ENCODE results near the gene TMEFF2.
"Not testable (repeated sequence)": the region's sequence is repeated elsewhere in the genome, so short reads cannot be mapped to it uniquely, and the experiment has no call there.

Gene TMEFF2

DNA sequence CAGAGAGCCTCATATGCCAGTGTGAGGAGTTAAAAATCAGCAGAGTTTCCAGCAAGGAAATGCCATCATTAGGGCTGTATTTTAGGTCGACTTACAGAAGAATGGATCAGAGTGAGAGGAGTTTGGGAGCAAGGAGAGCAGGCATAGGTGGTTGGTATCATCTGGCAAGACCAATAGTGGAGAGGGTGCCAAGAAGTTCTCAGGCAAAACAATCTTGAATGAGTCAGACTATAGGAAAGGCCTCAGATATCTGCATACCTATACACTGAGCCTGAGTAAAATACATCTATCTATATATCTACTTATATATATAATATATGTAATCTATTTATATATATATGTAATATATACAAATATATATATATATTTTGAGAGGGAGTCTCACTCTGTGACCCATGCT is 57.3 kb downstream of the TMEFF2 start:
- no peaks in the 10 kb centered on the region for H3K36me3 ChIP-seq (ENCODE audit: control insufficient read depth in 2 of 2, insufficient read depth in 1 of 2, low read length in 2 of 2)
- TF ChIP-seq ZNF302 (tag by site-specific recombination; IDR thresholded peaks at IDR 0.05; ENCODE audit: low read depth) = no peak
- no peak for TF ChIP-seq KLF1 (tag by site-specific recombination; IDR thresholded peaks at IDR 0.05)
- no peak for TF ChIP-seq ZNF19 (tag by site-specific recombination; IDR thresholded peaks at IDR 0.05; ENCODE audit: low read depth)
- TF ChIP-seq ZNF585B (tag by site-specific recombination; IDR thresholded peaks at IDR 0.05) = no peak
- no peak for TF ChIP-seq GLIS1 (tag by site-specific recombination; IDR thresholded peaks at IDR 0.05)
- no peak for TF ChIP-seq ZNF221 (tag by site-specific recombination; IDR thresholded peaks at IDR 0.05; ENCODE audit: borderline replicate concordance)
- TF ChIP-seq, protein P1, sequence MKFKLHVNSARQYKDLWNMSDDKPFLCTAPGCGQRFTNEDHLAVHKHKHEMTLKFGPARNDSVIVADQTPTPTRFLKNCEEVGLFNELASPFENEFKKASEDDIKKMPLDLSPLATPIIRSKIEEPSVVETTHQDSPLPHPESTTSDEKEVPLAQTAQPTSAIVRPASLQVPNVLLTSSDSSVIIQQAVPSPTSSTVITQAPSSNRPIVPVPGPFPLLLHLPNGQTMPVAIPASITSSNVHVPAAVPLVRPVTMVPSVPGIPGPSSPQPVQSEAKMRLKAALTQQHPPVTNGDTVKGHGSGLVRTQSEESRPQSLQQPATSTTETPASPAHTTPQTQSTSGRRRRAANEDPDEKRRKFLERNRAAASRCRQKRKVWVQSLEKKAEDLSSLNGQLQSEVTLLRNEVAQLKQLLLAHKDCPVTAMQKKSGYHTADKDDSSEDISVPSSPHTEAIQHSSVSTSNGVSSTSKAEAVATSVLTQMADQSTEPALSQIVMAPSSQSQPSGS (tag by site-specific recombination; IDR thresholded peaks at IDR 0.05; ENCODE audit: low read depth) = no peak
- TF ChIP-seq SCRT2 (tag by site-specific recombination; IDR thresholded peaks at IDR 0.05) = no peak
- TF ChIP-seq, protein P2, sequence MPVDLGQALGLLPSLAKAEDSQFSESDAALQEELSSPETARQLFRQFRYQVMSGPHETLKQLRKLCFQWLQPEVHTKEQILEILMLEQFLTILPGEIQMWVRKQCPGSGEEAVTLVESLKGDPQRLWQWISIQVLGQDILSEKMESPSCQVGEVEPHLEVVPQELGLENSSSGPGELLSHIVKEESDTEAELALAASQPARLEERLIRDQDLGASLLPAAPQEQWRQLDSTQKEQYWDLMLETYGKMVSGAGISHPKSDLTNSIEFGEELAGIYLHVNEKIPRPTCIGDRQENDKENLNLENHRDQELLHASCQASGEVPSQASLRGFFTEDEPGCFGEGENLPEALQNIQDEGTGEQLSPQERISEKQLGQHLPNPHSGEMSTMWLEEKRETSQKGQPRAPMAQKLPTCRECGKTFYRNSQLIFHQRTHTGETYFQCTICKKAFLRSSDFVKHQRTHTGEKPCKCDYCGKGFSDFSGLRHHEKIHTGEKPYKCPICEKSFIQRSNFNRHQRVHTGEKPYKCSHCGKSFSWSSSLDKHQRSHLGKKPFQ (tag by site-specific recombination; IDR thresholded peaks at IDR 0.05) = no peak
- TF ChIP-seq, protein P3, sequence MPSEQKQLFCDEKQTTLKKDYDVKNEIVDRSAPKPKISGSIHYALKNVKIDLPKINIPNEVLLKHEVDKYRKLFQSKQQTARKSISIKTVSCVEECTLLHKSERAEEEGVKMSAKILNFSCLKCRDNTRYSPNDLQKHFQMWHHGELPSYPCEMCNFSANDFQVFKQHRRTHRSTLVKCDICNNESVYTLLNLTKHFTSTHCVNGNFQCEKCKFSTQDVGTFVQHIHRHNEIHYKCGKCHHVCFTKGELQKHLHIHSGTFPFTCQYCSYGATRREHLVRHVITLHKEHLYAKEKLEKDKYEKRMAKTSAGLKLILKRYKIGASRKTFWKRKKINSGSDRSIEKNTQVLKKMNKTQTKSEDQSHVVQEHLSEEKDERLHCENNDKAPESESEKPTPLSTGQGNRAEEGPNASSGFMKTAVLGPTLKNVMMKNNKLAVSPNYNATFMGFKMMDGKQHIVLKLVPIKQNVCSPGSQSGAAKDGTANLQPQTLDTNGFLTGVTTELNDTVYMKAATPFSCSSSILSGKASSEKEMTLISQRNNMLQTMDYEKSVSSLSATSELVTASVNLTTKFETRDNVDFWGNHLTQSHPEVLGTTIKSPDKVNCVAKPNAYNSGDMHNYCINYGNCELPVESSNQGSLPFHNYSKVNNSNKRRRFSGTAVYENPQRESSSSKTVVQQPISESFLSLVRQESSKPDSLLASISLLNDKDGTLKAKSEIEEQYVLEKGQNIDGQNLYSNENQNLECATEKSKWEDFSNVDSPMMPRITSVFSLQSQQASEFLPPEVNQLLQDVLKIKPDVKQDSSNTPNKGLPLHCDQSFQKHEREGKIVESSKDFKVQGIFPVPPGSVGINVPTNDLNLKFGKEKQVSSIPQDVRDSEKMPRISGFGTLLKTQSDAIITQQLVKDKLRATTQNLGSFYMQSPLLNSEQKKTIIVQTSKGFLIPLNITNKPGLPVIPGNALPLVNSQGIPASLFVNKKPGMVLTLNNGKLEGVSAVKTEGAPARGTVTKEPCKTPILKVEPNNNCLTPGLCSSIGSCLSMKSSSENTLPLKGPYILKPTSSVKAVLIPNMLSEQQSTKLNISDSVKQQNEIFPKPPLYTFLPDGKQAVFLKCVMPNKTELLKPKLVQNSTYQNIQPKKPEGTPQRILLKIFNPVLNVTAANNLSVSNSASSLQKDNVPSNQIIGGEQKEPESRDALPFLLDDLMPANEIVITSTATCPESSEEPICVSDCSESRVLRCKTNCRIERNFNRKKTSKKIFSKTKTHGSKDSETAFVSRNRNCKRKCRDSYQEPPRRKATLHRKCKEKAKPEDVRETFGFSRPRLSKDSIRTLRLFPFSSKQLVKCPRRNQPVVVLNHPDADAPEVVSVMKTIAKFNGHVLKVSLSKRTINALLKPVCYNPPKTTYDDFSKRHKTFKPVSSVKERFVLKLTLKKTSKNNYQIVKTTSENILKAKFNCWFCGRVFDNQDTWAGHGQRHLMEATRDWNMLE (tag by site-specific recombination; conservative IDR thresholded peaks at IDR 0.05; ENCODE audit: low read depth) = no peak
- TF ChIP-seq ZNF366 (tag by site-specific recombination; conservative IDR thresholded peaks at IDR 0.05) = no peak
- TF ChIP-seq ZBTB21 (tag by site-specific recombination; IDR thresholded peaks at IDR 0.05) = no peak
- CTCF ChIA-PET = no interaction called here
- no peaks in the 10 kb centered on the region for H3K9me3 ChIP-seq (ENCODE audit: control insufficient read depth, insufficient read depth, low read depth, low read length)
- POLR2A ChIA-PET = no interaction called here
- H3K27ac ChIP-seq (ENCODE audit: extremely low read depth, low read depth, low read length) = no peak overlapping the region
- no peaks in the 10 kb centered on the region for H3K4me1 ChIP-seq (ENCODE audit: control insufficient read depth, insufficient read depth, low read length)
- H3K4me3 ChIP-seq (ENCODE audit: low read depth, low read length) = no peak overlapping the region

DNA sequence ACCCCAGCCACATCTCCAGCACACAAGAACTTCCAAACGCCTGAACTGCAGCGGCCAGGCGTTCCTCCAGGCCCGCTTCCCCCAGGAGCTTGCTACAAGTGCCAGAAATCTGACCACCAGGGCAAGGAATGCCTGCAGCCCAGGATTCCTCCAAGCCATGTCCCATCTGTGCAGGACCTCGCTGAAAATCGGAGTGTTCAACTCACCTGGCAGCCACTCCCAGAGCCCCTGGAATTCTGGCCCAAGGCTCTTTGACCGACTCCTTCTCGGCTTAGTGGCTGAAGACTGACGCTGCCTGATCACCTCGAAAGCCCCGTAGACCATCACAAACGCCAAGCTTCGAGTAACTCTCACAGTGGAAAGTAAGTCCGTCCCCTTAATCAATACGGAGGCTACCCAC is 62.1 kb downstream of the TMEFF2 start:
- H3K4me1 ChIP-seq (ENCODE audit: control insufficient read depth, insufficient read depth, low read length); H3K4me3 ChIP-seq (ENCODE audit: low read depth, low read length); H3K36me3 ChIP-seq (ENCODE audit: control insufficient read depth in 2 of 2, insufficient read depth in 1 of 2, low read length in 2 of 2); H3K27ac ChIP-seq (ENCODE audit: extremely low read depth, low read depth, low read length); POLR2A ChIA-PET; H3K9me3 ChIP-seq (ENCODE audit: control insufficient read depth, insufficient read depth, low read depth, low read length); CTCF ChIA-PET: not testable (repeated sequence)

DNA sequence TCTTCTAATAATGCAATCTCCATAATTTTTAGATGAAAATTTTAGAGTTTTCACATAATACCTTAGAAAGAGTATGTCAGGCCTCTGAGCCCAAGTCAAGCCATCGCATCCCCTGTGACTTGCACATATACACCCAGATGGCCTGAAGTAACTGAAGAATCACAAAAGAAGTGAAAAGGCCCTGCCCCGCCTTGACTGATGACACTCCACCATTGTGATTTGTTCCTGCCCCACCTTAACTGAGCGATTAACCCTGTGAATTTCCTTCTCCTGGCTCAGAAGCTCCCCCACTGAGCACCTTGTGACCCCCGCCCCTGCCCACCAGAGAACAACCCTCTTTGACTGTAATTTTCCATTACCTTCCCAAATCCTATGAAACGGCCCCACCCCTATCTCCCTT is 64.4 kb downstream of the TMEFF2 start:
- H3K27ac ChIP-seq (ENCODE audit: extremely low read depth, low read depth, low read length); H3K9me3 ChIP-seq (ENCODE audit: control insufficient read depth, insufficient read depth, low read depth, low read length); H3K4me3 ChIP-seq (ENCODE audit: low read depth, low read length); POLR2A ChIA-PET; H3K4me1 ChIP-seq (ENCODE audit: control insufficient read depth, insufficient read depth, low read length); CTCF ChIA-PET; H3K36me3 ChIP-seq (ENCODE audit: control insufficient read depth in 2 of 2, insufficient read depth in 1 of 2, low read length in 2 of 2): not testable (repeated sequence)

All from HEK293 (cell line).